ENCODE measurements around the gene EXT2.

EXT2 gene

DNA sequence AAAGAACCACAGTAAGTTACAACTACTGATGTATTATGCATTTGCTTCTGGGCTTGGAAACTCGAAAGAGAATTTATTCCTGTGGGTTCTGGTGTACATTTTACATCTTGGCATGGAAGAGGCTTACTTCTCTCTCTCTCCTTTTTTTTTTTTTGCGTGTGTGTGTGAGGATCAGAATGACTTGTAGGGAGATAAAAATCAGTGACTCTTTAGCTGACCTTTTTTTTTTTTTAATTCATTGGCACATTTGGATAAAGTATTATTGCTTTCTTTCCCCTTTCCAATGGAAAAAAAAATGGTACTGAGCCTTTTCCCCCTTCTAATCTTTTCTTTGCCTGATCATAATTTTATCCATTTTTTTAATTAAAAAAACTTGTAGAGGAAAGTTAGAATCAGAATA lies 43.5 kb downstream of the EXT2 start:
- DNase-seq (ENCODE audit: extremely low spot score): no peak
- TF ChIP-seq, protein P1, sequence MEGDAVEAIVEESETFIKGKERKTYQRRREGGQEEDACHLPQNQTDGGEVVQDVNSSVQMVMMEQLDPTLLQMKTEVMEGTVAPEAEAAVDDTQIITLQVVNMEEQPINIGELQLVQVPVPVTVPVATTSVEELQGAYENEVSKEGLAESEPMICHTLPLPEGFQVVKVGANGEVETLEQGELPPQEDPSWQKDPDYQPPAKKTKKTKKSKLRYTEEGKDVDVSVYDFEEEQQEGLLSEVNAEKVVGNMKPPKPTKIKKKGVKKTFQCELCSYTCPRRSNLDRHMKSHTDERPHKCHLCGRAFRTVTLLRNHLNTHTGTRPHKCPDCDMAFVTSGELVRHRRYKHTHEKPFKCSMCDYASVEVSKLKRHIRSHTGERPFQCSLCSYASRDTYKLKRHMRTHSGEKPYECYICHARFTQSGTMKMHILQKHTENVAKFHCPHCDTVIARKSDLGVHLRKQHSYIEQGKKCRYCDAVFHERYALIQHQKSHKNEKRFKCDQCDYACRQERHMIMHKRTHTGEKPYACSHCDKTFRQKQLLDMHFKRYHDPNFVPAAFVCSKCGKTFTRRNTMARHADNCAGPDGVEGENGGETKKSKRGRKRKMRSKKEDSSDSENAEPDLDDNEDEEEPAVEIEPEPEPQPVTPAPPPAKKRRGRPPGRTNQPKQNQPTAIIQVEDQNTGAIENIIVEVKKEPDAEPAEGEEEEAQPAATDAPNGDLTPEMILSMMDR (IDR thresholded peaks at IDR 0.05; ENCODE audit: control extremely low read depth, extremely low read depth, low read depth, missing control alignments): no peak
- ChIA-PET CTCF (interaction anchor here (0.8 to 1.1 kb wide), 3 partner anchors 30 to 196 kb away, joined by 3 read pairs; partner anchors contain the start of gene EXT2), POLR2A (no interaction called here)

- no peak for DNase-seq (ENCODE audit: extremely low spot score)
- POLR2A ChIA-PET: no interaction called here
- TF ChIP-seq, protein P1 (IDR thresholded peaks at IDR 0.05; ENCODE audit: control extremely low read depth, extremely low read depth, low read depth, missing control alignments): no peak
- CTCF ChIA-PET: interaction anchor here (1.0 to 1.1 kb wide), 2 partner anchors 31 to 195 kb away, joined by 3 read pairs; no protein-coding TSS in a partner anchor
Measured at GRCh38 chr11:44139565-44140330, 44.3 kb downstream of the EXT2 start.

DNA sequence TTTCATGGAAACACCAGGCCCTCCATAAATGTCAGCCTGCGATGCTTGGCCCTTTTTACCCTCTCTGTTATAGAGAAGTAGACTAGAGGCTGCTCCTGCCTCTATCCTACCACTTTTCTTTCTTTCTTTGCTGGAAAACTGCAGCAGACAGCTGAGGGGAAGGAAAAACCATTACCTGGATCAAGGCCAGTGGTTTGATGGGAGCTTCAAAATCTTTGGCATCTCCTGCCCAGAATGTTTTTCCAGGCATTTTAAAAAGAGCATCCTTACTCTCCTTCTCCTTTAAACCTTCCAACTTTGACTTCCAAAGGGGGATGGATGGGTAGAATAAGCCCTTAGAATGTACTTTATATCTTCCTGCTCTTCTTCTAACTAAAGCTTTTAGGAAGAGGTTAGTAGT lies 44.9 kb downstream of the EXT2 start:
- POLR2A ChIA-PET: no interaction called here
- CTCF ChIA-PET: interaction anchor here (0.9 kb wide), 1 partner anchor 47 kb away, joined by 3 read pairs; no protein-coding TSS in a partner anchor
- TF ChIP-seq, protein P1 (IDR thresholded peaks at IDR 0.05; ENCODE audit: control extremely low read depth, extremely low read depth, low read depth, missing control alignments): no peak
- DNase-seq (ENCODE audit: extremely low spot score): no peak

DNA sequence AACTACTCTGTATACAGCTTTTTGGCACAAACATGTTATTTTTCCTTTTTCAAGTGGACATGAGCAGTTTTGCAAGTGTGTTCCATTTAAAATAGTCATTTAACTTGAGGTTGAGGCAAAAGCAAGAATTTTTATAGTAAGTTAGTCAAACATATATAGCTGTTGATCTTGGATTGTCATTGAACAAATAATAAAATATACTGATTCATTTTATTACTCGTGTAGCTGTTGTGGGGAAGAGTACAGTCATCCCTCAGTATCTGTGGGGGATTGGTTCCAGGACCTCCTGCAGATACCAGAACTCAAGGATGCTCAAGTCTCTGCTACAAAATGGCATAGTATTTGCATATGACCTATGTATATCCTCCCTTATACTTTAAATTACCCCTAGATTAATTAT lies 45.3 kb downstream of the EXT2 start:
- DNase-seq (ENCODE audit: extremely low spot score): no peak
- TF ChIP-seq, protein P1 (IDR thresholded peaks at IDR 0.05; ENCODE audit: control extremely low read depth, extremely low read depth, low read depth, missing control alignments): no peak
- ChIA-PET CTCF (interaction anchor here (0.9 kb wide), 1 partner anchor 47 kb away, joined by 3 read pairs; no protein-coding TSS in a partner anchor), POLR2A (no interaction called here)

DNA sequence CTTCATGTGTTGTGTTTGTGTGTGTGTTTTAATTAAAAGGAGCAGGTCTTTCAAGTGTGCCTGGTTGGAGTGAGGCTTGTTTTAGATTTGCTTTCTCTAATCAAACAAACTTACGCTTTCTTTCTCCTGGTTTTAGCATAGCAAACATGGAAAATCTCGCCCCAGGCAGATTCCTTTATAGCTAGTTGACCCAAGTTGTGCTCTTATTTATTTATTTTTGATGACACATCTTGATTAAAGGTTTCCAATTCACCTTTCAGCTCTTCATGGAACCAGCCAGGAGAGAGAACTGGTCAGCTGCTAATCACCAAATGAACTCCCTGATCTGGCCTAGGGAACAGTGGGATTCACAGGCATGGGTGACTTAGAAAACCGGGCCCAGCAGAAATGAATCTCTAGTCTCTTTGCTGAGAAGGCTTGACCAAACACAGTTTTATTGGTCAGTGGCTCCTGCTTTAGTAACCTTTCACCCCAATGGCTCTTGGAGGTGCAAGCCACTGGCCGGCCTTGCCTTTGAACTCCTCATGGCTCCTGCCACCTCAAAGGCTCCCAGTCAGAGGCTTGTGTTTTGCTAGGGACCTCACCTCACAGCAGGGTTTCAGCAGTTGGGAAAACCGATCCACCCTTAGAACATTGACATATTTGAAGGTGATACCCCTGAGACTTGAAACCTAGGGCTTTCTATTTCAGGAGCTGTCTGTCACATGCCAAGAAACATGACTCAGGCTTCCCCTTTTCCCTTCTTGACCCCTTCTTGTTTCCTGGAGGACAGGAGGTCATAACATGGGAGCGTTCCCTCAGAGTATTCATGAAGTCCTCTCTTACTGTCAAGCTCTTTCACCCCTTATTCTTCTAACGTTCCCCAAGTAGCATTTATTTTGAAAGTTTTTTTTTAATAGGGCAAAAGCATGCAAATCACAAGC lies 48.8 kb downstream of the EXT2 start:
- TF ChIP-seq, protein P1 (IDR thresholded peaks at IDR 0.05; ENCODE audit: control extremely low read depth, extremely low read depth, low read depth, missing control alignments): no peak
- POLR2A ChIA-PET: no interaction called here
- CTCF ChIA-PET: interaction anchor here (0.9 to 1.4 kb wide), 4 partner anchors 10 to 204 kb away, joined by 3 to 5 read pairs (median 3); no protein-coding TSS in a partner anchor
- no peak for DNase-seq (ENCODE audit: extremely low spot score)

All from GM10248 (cell line).